Ovary (tissue), 10 donors: ENCODE measurements around the gene SPDYE8. TPM values are rescaled to one million over a fixed set of nuclear protein-coding genes. Genes with fewer than 3 reads are reported as not detected.
"Not testable (repeated sequence)": the region's sequence is repeated elsewhere in the genome, so short reads cannot be mapped to it uniquely, and the experiment has no call there.

Experiments
- DNase-seq, 5 donors: peaks; one replicate each; pipeline ENCODE4 v3.0.0-alpha.2; 2019 to 2020
- H3K27ac ChIP-seq, 2 donors: fragments of 200-600 bp; one replicate each; pipeline versions ENCODE4 v1.5.1 to v1.8.0; 2019 to 2022
- H3K27me3 ChIP-seq: fragments of 200-600 bp; one replicate; pipeline ENCODE4 v1.8.0; 2022
- H3K36me3 ChIP-seq: fragments of 200-600 bp; sonication (generic); one replicate; pipeline ENCODE4 v1.5.1; 2019
- H3K4me1 ChIP-seq: one replicate; pipeline ENCODE4 v1.8.1; 2013; ENCODE audit warnings: mild to moderate bottlenecking, moderate library complexity; ENCODE audit not compliant: insufficient read depth
- H3K4me3 ChIP-seq: fragments of 200-600 bp; sonication (generic); one replicate; pipeline ENCODE4 v1.5.1; 2017
- H3K9me3 ChIP-seq, 2 donors: fragments of 200-600 bp in 1 of 2; sonication (generic) in 1 of 2; one replicate each; pipeline versions ENCODE4 v1.5.1 to v1.8.1; 2013 to 2019; ENCODE audit warnings: mild to moderate bottlenecking in 1 of 2, moderate library complexity in 1 of 2
- POLR2A ChIP-seq: fragments of 450-650 bp; IDR thresholded peaks from one replicate; pipeline ENCODE4 v1.6.1; 2017; ENCODE audit warnings: antibody characterized with exemption, mild to moderate bottlenecking, moderate library complexity
- WGBS, 3 donors: extraction: QIAGEN DNeasy Blood & Tissue Kit in 1 of 3; methylation state at CpG; one replicate each; pipeline versions ENCODE4 v1.1.5 to v1.1.7; 2013 to 2017; 5-methylcytosine and 5-hydroxymethylcytosine counted together
- intact Hi-C, 4 donors: fragments of 100-400 bp; cut with DNase I; formaldehyde crosslinking; loops; one replicate each; pipeline versions ENCODE4 v1.11.0 to v1.15.1; 2022 to 2023
- long read RNA-seq, 3 donors: library from polyadenylated mRNA in 2 of 3; unstranded in 2 of 3; transcript quantifications; one replicate each; pipeline ENCODE4 v2.0.0 and lab custom pipeline, GENCODE V29; 2021 to 2026
- polyA plus RNA-seq, 2 donors: library from polyadenylated mRNA; stranded (reverse); fragments of 200-250 nt in 1 of 2; fragments of 350-450 nt in 1 of 2; fragmentation: Illumina TruSeq in 1 of 2; extraction: RNeasy Lipid Tissue Mini Kit (QIAGEN cat#74804) in 1 of 2; gene quantifications; one replicate each; pipeline ENCODE4 v1.2.3, GENCODE V29; 2013 to 2014
- total RNA-seq, 7 donors: library from RNA; depleted of rRNA in 2 of 7; stranded (reverse); fragments of >200 nt in 2 of 7; fragmentation: NEBNext Ultra II Directional in 3 of 7; extraction: Animal tissue kit (Norgen Biotek cat#: 25700) in 3 of 7; gene quantifications; one replicate each; pipeline versions ENCODE4 v1.1.0 to v1.2.4, GENCODE V29; 2016 to 2023
- donor health status: DM: no; HTN: no; CAD: no; lungs with moderate emphysema.
- donor health status: DM: no; HTN: no; CAD: no.
- donor health status: Bipolar disorder and iron deficiency.
- donor health status: DM: yes; HTN: yes; CAD: no.
- donor health status: DM: no; HTN: no; CAD: no.
- donor health status: DM: yes; HTN: yes; CAD: no.

Gene SPDYE8, protein sequence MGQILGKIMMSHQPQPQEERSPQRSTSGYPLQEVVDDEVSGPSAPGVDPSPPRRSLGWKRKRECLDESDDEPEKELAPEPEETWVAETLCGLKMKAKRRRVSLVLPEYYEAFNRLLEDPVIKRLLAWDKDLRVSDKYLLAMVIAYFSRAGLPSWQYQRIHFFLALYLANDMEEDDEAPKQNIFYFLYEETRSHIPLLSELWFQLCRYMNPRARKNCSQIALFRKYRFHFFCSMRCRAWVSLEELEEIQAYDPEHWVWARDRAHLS
- total RNA-seq (not detected), polyA plus RNA-seq (under 1 TPM in 1 of 2 donors, not detected in 1; 0.10 TPM)
- long read RNA-seq, donor 1 = 0 reads
- long read RNA-seq, donor 2, partial matches to known transcripts = 10 of 10 reads
- long read RNA-seq, donor 2, other reads (novel, unspliced or antisense) = 0 of 10 reads
- long read RNA-seq, donor 3 = 0 reads

DNA sequence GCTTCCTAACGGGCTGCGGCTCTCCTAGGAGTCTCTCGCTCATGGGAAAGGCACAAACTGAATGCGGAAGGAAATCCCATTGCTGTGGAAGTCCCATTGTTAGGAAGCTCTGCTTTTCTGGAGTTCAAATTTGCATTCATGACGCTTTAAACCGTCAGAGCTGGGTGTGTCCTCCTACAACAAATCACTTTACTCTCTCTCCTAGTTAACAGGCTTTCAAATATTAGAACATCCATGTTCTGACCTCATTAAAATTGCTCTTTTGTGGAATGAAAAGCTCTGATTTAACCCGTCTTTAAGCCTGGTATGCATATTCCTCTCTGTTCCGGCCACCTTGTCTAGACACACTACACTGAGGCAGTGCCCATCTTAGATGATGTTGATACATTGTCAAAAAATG, at the start of gene SPDYE8:
Gene SPDYE8, minus strand, starts transcription at position 101 of the 400 bp plus-strand sequence. CDS start 1,800 bp downstream, outside the sequence.
- H3K27ac ChIP-seq, H3K27me3 ChIP-seq, H3K36me3 ChIP-seq, intact Hi-C loops, H3K4me1 ChIP-seq, H3K4me3 ChIP-seq, DNase-seq, H3K9me3 ChIP-seq: not testable (repeated sequence)
- no CpG with 5 or more reads among the region's 8 CpGs for WGBS, 3 donors

DNA sequence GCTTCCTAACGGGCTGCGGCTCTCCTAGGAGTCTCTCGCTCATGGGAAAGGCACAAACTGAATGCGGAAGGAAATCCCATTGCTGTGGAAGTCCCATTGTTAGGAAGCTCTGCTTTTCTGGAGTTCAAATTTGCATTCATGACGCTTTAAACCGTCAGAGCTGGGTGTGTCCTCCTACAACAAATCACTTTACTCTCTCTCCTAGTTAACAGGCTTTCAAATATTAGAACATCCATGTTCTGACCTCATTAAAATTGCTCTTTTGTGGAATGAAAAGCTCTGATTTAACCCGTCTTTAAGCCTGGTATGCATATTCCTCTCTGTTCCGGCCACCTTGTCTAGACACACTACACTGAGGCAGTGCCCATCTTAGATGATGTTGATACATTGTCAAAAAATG, 28.2 kb upstream of the SPDYE8 start, which contains the start of gene SPDYE11:
Gene SPDYE11, minus strand, starts transcription at position 101 of the 400 bp plus-strand sequence. CDS start 1,800 bp downstream, outside the sequence.
- DNase-seq, intact Hi-C loops, H3K36me3 ChIP-seq, H3K9me3 ChIP-seq, H3K27me3 ChIP-seq, H3K4me1 ChIP-seq, H3K27ac ChIP-seq, H3K4me3 ChIP-seq: not testable (repeated sequence)
- no CpG with 5 or more reads among the region's 8 CpGs for WGBS, 3 donors

DNA sequence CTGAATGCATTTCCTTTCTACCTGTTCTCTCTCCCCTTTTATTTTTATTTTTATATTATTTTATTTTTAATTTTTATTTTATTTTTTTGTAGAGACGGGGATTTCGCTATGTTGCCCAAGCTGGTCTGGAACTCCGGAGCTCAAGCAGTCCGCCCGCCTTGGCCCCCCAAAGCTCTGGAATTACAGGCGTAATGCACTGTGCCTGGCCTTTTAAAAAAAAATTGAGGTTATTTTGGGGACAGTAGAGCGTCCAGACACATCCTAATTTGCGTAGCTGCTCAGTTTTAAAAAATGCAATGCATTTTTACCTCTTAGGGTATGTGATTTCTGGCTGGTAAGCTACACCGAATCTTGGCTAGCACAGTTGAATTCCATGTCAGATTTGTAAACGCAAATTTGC, 23.1 kb downstream of the SPDYE8 start:
- WGBS, 3 donors = 7 to 9% (median 7%) methylated on average over 10 of the region's 10 CpGs
- H3K27ac ChIP-seq, H3K9me3 ChIP-seq, intact Hi-C loops, H3K36me3 ChIP-seq, H3K4me1 ChIP-seq, H3K27me3 ChIP-seq, H3K4me3 ChIP-seq: not testable (repeated sequence)
- peak in 4 of 5 donors; percentile 16 to 33 (median 28) for DNase-seq

DNA sequence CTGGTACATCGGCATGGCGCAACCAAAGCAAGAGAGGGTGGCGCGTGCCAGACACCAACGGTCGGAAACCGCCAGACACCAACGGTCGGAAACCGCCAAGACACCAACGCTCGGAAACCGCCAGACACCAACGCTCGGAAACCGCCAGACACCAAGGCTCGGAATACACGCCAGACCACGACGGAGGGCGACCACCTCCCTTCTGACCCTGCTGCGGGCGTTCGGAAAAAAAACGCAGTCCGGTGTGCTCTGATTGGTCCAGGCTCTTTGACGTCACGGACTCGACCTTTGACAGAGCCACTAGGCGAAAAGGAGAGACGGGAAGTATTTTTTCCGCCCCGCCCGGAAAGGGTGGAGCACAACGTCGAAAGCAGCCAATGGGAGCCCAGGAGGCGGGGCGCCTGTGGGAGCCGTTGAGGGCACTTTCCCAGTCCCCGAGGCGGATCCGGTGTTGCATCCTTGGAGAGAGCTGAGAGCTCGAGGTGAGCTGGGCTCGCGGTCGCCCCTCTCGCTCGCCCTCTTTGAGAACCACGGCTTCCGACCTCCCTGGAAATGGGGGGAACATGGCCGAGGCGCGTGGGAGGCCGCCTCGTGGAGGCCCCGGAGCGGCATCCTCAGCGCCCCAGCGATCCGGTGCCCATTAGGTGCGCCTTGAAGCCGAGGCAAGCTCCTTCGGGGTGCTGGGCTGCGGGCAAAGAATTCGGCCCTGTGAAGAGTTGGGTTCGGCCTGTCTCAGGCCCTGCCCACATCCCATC, 23.7 kb downstream of the SPDYE8 start:
- TF ChIP-seq POLR2A = peak; percentile 87
- DNase-seq = peak; percentile 86 to 92 (median 90)
- Histone ChIP-seq H3K4me3 (peak overlapping the region; percentile 77), H3K27ac (peak overlapping the region in 1 of 2 donors; percentile 72)
- H3K36me3 ChIP-seq, H3K9me3 ChIP-seq, intact Hi-C loops, H3K4me1 ChIP-seq, H3K27me3 ChIP-seq: not testable (repeated sequence)
- 0% methylated on average over 27 to 48 of the region's 66 CpGs for WGBS, 3 donors

DNA sequence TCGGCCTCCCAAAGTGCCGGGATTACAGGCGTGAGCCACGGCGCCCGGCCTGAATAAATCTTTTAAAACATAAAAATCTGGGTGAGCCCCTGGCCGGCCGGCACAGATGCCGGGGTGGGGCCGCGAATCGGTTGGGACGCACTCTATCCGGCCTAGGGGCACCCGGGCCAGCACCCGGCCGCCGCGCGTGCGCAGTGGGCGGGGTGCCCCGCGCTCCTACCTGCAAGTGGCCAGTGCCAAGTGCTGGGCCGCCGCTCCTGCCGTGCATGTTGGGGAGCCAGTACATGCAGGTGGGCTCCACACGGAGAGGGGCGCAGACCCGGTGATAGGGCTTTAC, 24.2 kb downstream of the SPDYE8 start:
- intact Hi-C loops, H3K36me3 ChIP-seq: not testable (repeated sequence)
- WGBS, 3 donors = 0% methylated on average over 15 to 17 of the region's 30 CpGs; no CpG with 5 or more reads in 1 of the 3 donors

DNA sequence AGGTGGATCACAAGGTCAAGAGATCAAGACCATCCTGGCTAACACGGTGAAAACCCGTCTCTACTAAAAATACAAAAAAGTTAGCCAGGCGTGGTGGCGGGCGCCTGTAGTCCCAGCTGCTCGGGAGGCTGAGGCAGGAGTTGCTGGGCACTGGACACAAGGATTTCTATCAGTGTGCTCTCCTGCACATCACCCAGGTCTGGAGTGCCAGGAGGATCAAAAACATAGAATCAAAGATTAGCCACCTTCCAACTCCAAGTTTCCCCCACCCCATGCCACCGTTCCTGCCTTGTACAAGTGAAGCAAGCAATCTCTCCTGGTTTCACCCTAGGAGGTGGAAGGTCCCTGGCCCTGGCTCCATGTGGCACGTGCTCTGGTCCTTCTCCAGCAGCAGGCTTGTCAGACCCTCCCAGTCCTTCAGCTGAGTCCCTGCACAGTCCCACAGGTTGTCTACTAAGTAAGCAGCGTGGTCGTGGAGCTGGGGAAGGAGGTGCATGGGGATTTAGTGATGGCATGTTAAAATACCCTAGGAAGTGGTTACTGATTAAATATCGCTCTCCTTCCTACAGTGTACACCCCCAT, 31.6 kb downstream of the SPDYE8 start:
- no CpG with 5 or more reads among the region's 11 CpGs for WGBS, 3 donors
- DNase-seq, intact Hi-C loops: not testable (repeated sequence)

More for the DNA sequence above, 24.2 kb downstream of the SPDYE8 start:
- H3K27me3 ChIP-seq, H3K4me1 ChIP-seq, H3K9me3 ChIP-seq: not testable (repeated sequence)
- H3K4me3 ChIP-seq = peak overlapping the region; percentile 77
- DNase-seq = peak; percentile 69 to 82 (median 77)
- peak overlapping the region in 1 of 2 donors; percentile 72 for H3K27ac ChIP-seq

DNA sequence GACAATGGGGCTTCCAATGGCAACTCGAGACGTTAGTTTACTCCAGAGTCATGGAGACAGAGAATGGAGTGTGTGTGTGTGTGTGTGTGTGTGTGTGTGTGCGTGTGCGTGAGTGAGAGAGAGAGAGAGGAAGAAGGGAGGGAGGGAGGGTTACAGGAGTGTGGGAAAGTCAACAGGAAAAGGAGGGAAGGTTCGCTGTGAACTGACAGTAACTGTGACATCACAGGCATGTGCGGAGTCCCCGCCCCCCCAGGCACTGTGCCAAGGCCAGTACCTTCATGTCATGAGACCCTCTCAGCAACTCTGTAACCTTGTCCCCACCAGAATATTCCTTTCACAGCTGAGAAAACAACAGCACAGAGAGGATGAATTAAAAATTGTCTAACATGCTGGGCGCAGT, 32.1 kb downstream of the SPDYE8 start:
- H3K36me3 ChIP-seq, intact Hi-C loops, H3K27ac ChIP-seq, H3K4me3 ChIP-seq, H3K27me3 ChIP-seq, H3K4me1 ChIP-seq, H3K9me3 ChIP-seq: not testable (repeated sequence)
- peak in 2 of 5 donors; percentile 0 to 9 for DNase-seq
- WGBS, 3 donors = 68 to 78% methylated on average over 4 of the region's 8 CpGs; no CpG with 5 or more reads in 1 of the 3 donors

More for the DNA sequence above, 31.6 kb downstream of the SPDYE8 start:
- H3K27ac ChIP-seq, H3K36me3 ChIP-seq, H3K9me3 ChIP-seq, H3K4me1 ChIP-seq, H3K4me3 ChIP-seq, H3K27me3 ChIP-seq: not testable (repeated sequence)

DNA sequence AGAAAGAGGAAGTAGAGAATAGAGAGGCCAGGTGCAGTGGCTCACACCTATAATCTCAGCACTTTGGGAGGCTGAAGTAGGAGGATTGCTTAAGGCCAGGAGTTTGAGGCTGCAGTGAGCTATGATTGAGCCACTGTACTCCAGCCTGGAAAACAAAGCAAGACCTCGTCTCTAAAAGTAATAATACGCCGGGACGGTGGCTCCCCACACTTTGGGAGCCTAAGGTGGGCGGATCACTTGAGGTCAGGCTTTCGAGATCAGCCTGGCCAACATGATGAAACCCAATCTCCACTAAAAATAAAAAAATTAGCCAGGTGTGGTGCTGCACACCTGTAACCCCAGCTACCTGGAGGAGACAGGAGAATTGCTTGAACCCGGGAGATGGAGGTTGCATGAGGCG, 34.1 kb downstream of the SPDYE8 start:
- H3K36me3 ChIP-seq, H3K27ac ChIP-seq, H3K4me1 ChIP-seq, H3K4me3 ChIP-seq, DNase-seq, H3K9me3 ChIP-seq, intact Hi-C loops, H3K27me3 ChIP-seq: not testable (repeated sequence)
- 97 to 98% (median 98%) methylated on average over 6 to 8 of the region's 8 CpGs for WGBS, 3 donors

DNA sequence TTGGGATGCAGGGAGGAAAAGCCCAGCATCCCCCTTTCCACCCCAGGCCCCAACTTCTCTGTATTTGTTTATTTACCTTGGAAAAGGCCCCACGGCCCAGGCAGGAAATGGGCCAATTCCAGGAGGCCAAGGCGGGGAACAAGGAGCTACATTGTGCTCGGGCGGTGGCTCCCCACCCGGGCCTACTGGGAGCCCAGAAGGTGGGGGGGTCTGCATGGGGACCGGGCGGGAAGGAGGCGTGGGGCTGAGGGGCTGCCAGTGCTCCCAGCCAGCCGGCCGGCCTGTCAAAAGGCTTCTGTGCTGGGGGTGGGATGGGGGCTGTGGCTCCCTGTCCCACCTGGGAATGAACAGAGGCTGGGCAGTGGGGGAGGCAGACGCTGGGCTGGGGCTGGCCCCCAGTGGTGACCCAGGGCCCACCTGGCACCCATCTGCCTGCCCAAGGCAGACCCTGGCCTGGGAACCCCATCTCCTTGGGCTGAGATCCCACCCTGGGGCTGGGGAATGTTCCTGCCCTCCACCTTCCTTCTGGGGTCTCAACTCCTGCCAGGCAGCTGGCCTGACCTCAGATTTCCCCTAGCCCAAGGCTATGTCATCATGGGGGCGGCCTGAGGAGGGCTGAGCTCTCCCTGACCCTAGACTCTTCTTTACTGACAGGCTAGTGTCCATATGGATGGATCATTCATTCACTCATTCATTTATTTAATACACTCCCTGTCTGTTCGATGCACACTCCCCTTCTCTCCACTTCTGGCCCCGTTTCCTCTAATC, 39.2 kb downstream of the SPDYE8 start:
- 47% methylated on average over 10 of the region's 14 CpGs; no CpG with 5 or more reads in 2 of the 3 donors for WGBS, 3 donors
- H3K27me3 ChIP-seq, H3K4me3 ChIP-seq, H3K4me1 ChIP-seq, H3K9me3 ChIP-seq, H3K36me3 ChIP-seq, H3K27ac ChIP-seq, intact Hi-C loops: not testable (repeated sequence)
- peak in 1 of 5 donors; percentile 22 for DNase-seq

DNA sequence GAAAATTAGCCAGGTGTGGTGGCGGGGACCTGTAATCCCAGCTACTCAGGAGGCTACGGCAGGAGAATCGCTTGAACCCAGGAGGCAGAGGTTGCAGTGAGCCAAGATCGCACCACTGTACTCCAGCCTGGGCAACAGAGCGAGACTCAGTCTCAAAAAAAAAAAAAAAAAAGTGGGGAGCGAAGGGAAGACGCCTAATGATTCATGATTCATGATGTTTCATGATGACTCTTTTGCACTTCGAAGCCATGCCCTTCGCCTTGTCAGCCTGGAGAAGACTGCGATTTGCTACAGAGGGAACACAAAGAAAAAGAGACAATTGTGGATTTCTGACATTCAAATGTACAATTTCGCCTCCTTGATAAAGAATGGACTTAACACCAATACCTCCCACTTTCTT, 47.5 kb downstream of the SPDYE8 start:
- H3K36me3 ChIP-seq, H3K27me3 ChIP-seq, H3K4me1 ChIP-seq, intact Hi-C loops, H3K9me3 ChIP-seq, DNase-seq, H3K27ac ChIP-seq, H3K4me3 ChIP-seq: not testable (repeated sequence)
- 96 to 100% (median 100%) methylated on average over 1 to 5 of the region's 11 CpGs for WGBS, 3 donors

DNA sequence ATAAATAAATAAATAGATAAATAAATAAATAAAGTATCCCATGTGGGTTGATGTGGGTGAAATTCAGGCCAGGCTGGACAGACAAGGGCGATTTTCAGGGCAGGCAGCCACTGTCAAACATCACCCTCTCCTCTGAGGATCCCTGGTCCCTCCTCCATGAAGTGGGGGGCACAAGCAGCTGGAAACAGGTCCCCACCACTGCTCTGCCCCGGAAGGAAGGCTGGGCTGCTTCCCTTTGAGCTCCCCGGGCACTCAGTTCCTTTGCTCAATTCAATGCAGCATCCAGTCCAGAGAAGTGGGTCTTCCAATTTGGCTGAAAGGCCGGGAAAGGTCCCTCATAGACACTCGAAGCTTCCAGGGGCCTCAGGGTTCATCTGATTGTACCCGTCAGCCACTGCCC, 49.2 kb downstream of the SPDYE8 start:
- intact Hi-C loops, H3K9me3 ChIP-seq, H3K4me3 ChIP-seq, H3K27me3 ChIP-seq, H3K4me1 ChIP-seq, H3K27ac ChIP-seq, H3K36me3 ChIP-seq: not testable (repeated sequence)
- peak in 2 of 5 donors; percentile 5 to 7 for DNase-seq
- 98% methylated on average over 2 of the region's 6 CpGs; no CpG with 5 or more reads in 2 of the 3 donors for WGBS, 3 donors
